Mesendoderm (in vitro differentiated cells): ENCODE measurements around the gene THADA.
"Not testable (repeated sequence)": the region's sequence is repeated elsewhere in the genome, so short reads cannot be mapped to it uniquely, and the experiment has no call there.

Experiments used
- DNase-seq: peaks from one replicate; pipeline ENCODE4 v3.0.0; 2013
- H2AK5ac ChIP-seq: 2 replicates; pipeline ENCODE4 v1.6.1; 2013; ENCODE audit warnings: low read length, inconsistent platforms
- H2BK120ac ChIP-seq: 2 replicates; pipeline ENCODE4 v1.6.1; 2013; ENCODE audit warnings: low read depth, mild to moderate bottlenecking, low read length, moderate library complexity, mixed read lengths
- H2BK15ac ChIP-seq: replicated peaks from 2 replicates; pipeline ENCODE4 v1.6.1; 2013; ENCODE audit warnings: low read depth, mild to moderate bottlenecking, moderate library complexity
- H2BK5ac ChIP-seq: 2 replicates; pipeline ENCODE4 v1.6.1; 2013; ENCODE audit warnings: low read length, inconsistent platforms
- H3K18ac ChIP-seq: 2 replicates; pipeline ENCODE4 v1.6.1; 2013; ENCODE audit warnings: mild to moderate bottlenecking, low read length, mixed read lengths
- H3K23ac ChIP-seq: one replicate; pipeline ENCODE4 v1.6.1; 2013; ENCODE audit warnings: low read length
- H3K27ac ChIP-seq: 2 replicates; pipeline ENCODE4 v1.5.1; 2013; ENCODE audit warnings: low read depth, mild to moderate bottlenecking, inconsistent platforms, low read length, moderate library complexity
- H3K27me3 ChIP-seq: 2 replicates; pipeline ENCODE4 v1.6.1; 2013; ENCODE audit warnings: low read length, control low read depth, mild to moderate bottlenecking, inconsistent platforms; ENCODE audit not compliant: insufficient read depth, poor library complexity
- H3K36me3 ChIP-seq: 2 replicates; pipeline ENCODE4 v1.6.1; 2013; ENCODE audit warnings: low read length, inconsistent platforms; ENCODE audit not compliant: control insufficient read depth, insufficient read depth
- H3K4ac ChIP-seq: one replicate; pipeline ENCODE4 v1.6.1; 2013; ENCODE audit warnings: low read depth, mild to moderate bottlenecking, low read length, moderate library complexity
- H3K4me1 ChIP-seq: 2 replicates; pipeline ENCODE4 v1.6.1; 2013; ENCODE audit warnings: low read depth, low read length, inconsistent platforms; ENCODE audit not compliant: control insufficient read depth
- H3K4me2 ChIP-seq: 2 replicates; pipeline ENCODE4 v1.6.1; 2013; ENCODE audit warnings: low read length
- H3K4me3 ChIP-seq: 2 replicates; pipeline ENCODE4 v1.5.1; 2013; ENCODE audit warnings: mild to moderate bottlenecking, low read length
- H3K56ac ChIP-seq: one replicate; pipeline ENCODE4 v1.6.1; 2013; ENCODE audit warnings: low read length
- H3K79me1 ChIP-seq: 2 replicates; pipeline ENCODE4 v1.6.1; 2013; ENCODE audit warnings: low read length, inconsistent platforms
- H3K79me2 ChIP-seq: 2 replicates; pipeline ENCODE4 v1.6.1; 2013; ENCODE audit warnings: mild to moderate bottlenecking, low read length; ENCODE audit not compliant: control insufficient read depth, insufficient read depth
- H3K9ac ChIP-seq: 2 replicates; pipeline ENCODE4 v1.6.1; 2013; ENCODE audit warnings: low read length, inconsistent platforms
- H4K5ac ChIP-seq: one replicate; pipeline ENCODE4 v1.6.1; 2013; ENCODE audit warnings: low read length
- H4K8ac ChIP-seq: one replicate; pipeline ENCODE4 v1.6.1; 2013; ENCODE audit warnings: low read depth, mild to moderate bottlenecking, control low read depth, low read length, moderate library complexity
- WGBS: extraction: QIAGEN DNeasy Blood & Tissue Kit; methylation state at CpG from one replicate; pipeline ENCODE4 v1.1.7; 2013; ENCODE audit warnings: low lambda C conversion rate, missing lambda C conversion rate; ENCODE audit not compliant: insufficient coverage; ENCODE audit errors: extremely low coverage; 5-methylcytosine and 5-hydroxymethylcytosine counted together

The THADA gene

GRCh38 chr2:43448011-43448821, 147.6 kb downstream of the THADA start:
- H3K9ac ChIP-seq = no peak overlapping the region
- peak overlapping the region; percentile 2 for H4K8ac ChIP-seq
- H3K27ac ChIP-seq = peak overlapping the region; percentile 46
- no peak overlapping the region for H2AK5ac ChIP-seq
- H3K27me3 ChIP-seq = no peaks in the 10 kb centered on the region
- H3K79me2 ChIP-seq = no peaks in the 10 kb centered on the region
- no peak overlapping the region for H3K4me3 ChIP-seq
- no peaks in the 10 kb centered on the region for H3K79me1 ChIP-seq
- H3K18ac ChIP-seq = peak overlapping the region; percentile 99
- H3K23ac ChIP-seq = no peak overlapping the region
- H3K4me1 ChIP-seq = peaks cover 13% of the 10 kb centered on the region
- no CpG with 5 or more reads among the region's 5 CpGs for WGBS
- no peak overlapping the region for H2BK15ac ChIP-seq
- DNase-seq = peak; percentile 83
- peak overlapping the region; percentile 68 for H3K56ac ChIP-seq
- H4K5ac ChIP-seq = peak overlapping the region; percentile 41
- no peak overlapping the region for H3K4me2 ChIP-seq
- H2BK120ac ChIP-seq = peak overlapping the region; percentile 67
- peak overlapping the region; percentile 24 for H3K4ac ChIP-seq
- H3K36me3 ChIP-seq = no peaks in the 10 kb centered on the region
- H2BK5ac ChIP-seq = peak overlapping the region; percentile 32

DNA sequence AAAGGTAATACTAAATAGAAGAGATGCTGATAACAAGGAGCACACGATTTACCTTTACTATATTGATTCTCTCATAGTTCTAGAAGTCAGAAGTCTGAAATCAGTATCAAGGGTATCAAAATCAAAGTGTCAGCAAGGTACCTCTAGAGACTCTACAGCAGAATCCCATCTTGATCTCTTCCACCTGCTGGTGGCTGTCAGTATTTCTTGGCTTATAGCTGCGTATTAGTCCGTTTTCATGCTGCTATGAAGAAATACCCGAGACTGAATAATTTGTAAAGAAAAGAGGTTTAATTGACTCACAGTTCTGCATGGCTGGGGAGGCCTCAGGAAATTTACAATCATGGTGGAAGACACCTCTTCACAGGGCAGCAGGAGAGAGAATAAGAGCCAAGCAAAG, 149.1 kb downstream of the THADA start:
- peaks cover 15% of the 10 kb centered on the region for H3K4me1 ChIP-seq
- not testable (repeated sequence) for H3K4me2 ChIP-seq, H2AK5ac ChIP-seq, H3K4me3 ChIP-seq, H3K79me2 ChIP-seq, H4K5ac ChIP-seq, H3K79me1 ChIP-seq, H3K56ac ChIP-seq, H4K8ac ChIP-seq, H3K27ac ChIP-seq, H3K4ac ChIP-seq, H2BK5ac ChIP-seq, H3K36me3 ChIP-seq, H3K18ac ChIP-seq, H3K23ac ChIP-seq, H2BK120ac ChIP-seq, H3K27me3 ChIP-seq, H3K9ac ChIP-seq, H2BK15ac ChIP-seq
- no CpG with 5 or more reads among the region's 4 CpGs for WGBS
- peak; percentile 30 for DNase-seq

DNA sequence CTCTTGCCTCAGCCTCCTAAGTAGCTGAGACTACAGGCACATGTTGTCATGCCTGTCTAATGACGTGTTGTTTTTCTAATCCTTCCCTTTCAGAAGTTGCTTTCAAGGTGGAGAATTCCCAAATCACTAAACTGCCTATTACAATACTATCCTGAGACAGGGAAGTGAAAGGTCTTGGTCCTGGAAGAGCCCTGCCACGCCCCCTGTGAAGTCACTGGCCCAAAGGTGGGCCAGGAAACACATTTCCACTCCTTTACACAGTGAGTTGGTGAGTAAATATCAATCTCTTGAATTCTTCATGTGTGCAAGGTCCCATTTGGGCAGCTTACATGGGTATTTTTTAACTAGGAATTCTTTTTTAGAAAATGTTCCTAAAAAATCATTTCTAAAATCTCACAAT, 150.1 kb downstream of the THADA start:
- H4K5ac ChIP-seq = no peak overlapping the region
- no peak overlapping the region for H2BK5ac ChIP-seq
- H3K23ac ChIP-seq = no peak overlapping the region
- DNase-seq = no peak
- H2BK120ac ChIP-seq = no peak overlapping the region
- no peak overlapping the region for H4K8ac ChIP-seq
- H3K4me3 ChIP-seq = no peak overlapping the region
- no peak overlapping the region for H3K9ac ChIP-seq
- no CpG with 5 or more reads among the region's 2 CpGs for WGBS
- H3K27me3 ChIP-seq = no peaks in the 10 kb centered on the region
- no peak overlapping the region for H3K4ac ChIP-seq
- no peak overlapping the region for H2AK5ac ChIP-seq
- no peak overlapping the region for H3K27ac ChIP-seq
- no peak overlapping the region for H2BK15ac ChIP-seq
- peaks cover 15% of the 10 kb centered on the region for H3K4me1 ChIP-seq
- peak overlapping the region; percentile 9 for H3K56ac ChIP-seq
- no peaks in the 10 kb centered on the region for H3K36me3 ChIP-seq
- H3K79me2 ChIP-seq = no peaks in the 10 kb centered on the region
- H3K79me1 ChIP-seq = no peaks in the 10 kb centered on the region
- no peak overlapping the region for H3K18ac ChIP-seq
- H3K4me2 ChIP-seq = no peak overlapping the region

DNA sequence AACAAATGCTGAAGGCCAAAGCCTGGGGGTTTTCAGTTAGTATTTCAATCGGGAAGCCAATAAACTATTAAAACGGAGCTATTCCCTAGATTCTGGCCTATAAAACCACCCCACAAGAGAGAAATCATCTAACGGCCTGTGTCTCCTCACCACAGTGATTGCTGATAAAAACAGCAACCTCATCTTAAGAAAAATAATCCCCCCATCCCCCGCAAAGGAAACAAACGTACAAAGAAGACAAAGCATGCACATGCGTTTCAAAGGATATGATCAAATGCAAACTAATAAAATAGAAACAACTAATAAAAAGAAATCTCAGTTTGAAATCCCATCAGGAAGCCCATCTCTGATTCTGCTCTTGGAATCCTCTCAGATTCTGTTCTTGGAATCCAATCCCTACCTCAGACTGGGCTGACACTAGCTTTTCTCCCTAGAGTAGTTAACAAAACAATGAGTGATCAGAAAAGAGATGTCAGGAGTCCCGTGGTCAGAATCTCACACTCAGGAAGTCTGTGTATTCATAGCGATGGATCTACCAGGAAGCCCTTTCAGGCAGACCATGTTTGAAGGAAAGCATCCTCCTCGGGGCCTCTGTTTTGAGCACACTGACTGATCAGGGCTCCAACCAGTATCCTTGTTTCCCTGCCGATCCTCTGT, 150.7 kb downstream of the THADA start:
- Histone ChIP-seq H4K5ac (no peak overlapping the region), H3K23ac (no peak overlapping the region), H3K18ac (peak overlapping the region; percentile 81), H3K4me2 (no peak overlapping the region), H3K79me2 (no peaks in the 10 kb centered on the region), H3K9ac (no peak overlapping the region), H2AK5ac (no peak overlapping the region), H3K27ac (no peak overlapping the region), H3K36me3 (no peaks in the 10 kb centered on the region), H3K4ac (no peak overlapping the region), H2BK5ac (no peak overlapping the region), H3K4me3 (no peak overlapping the region), H3K79me1 (no peaks in the 10 kb centered on the region), H4K8ac (no peak overlapping the region), H2BK15ac (no peak overlapping the region), H3K4me1 (peaks cover 15% of the 10 kb centered on the region), H3K56ac (peak overlapping the region; percentile 58), H3K27me3 (no peaks in the 10 kb centered on the region), H2BK120ac (no peak overlapping the region)
- no CpG with 5 or more reads among the region's 10 CpGs for WGBS
- DNase-seq = peak; percentile 66

- H3K27me3 ChIP-seq = no peaks in the 10 kb centered on the region
- no peak overlapping the region for H2BK15ac ChIP-seq
- H4K8ac ChIP-seq = no peak overlapping the region
- no peak overlapping the region for H3K9ac ChIP-seq
- no peaks in the 10 kb centered on the region for H3K79me2 ChIP-seq
- WGBS = no CpG with 5 or more reads among the region's 4 CpGs
- no peak overlapping the region for H3K4me2 ChIP-seq
- H3K36me3 ChIP-seq = no peaks in the 10 kb centered on the region
- peaks cover 14% of the 10 kb centered on the region for H3K4me1 ChIP-seq
- no peak overlapping the region for H4K5ac ChIP-seq
- no peak overlapping the region for H3K23ac ChIP-seq
- H2AK5ac ChIP-seq = no peak overlapping the region
- H3K18ac ChIP-seq = no peak overlapping the region
- DNase-seq = peak; percentile 51
- H3K56ac ChIP-seq = no peak overlapping the region
- H2BK120ac ChIP-seq = no peak overlapping the region
- no peak overlapping the region for H3K4me3 ChIP-seq
- no peak overlapping the region for H2BK5ac ChIP-seq
- no peaks in the 10 kb centered on the region for H3K79me1 ChIP-seq
- no peak overlapping the region for H3K27ac ChIP-seq
- H3K4ac ChIP-seq = no peak overlapping the region
These were observed 152.6 kb downstream of the THADA start for GRCh38 chr2:43443282-43443681.
